ENCODE data around the gene SUPT3H. TPM values are rescaled to one million over a fixed set of nuclear protein-coding genes. Genes with fewer than 3 reads are reported as not detected.

The SUPT3H gene
- total and polyA plus RNA-seq, 4 donors, result 0.85 to 4.8 (median 2.4) TPM

DNA sequence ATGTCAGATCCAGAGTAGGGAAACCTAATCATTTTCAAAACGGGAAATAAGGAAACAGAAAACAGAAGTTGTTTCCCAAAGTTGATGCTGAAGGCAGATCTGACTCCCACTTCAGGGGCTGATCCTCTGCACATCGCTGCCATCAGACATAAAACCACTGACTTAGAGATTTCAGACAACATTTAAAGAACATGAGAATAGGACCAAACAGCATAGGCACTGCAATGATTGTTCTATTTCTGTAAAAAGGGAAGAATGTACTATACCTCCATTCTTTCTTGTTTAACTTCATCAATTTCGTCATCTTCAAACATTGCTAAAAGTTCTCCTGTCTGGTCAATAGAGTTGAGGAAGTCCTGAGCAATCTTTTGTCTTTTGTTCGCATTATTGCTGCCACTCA lies 374.3 kb downstream of the SUPT3H start:
- H3K36me3 ChIP-seq (ENCODE audit: control insufficient read depth in 4 of 4, insufficient read depth in 3 of 4, low read depth in 1 of 4, low read length in 3 of 4), result no peaks in the 10 kb centered on the region
- 81% methylated on average over 4 of the region's 4 CpGs for WGBS
- no peaks in the 10 kb centered on the region for H3K9me3 ChIP-seq (ENCODE audit: control insufficient read depth in 4 of 4, low read length in 3 of 4)
- no peaks in the 10 kb centered on the region for H3K27me3 ChIP-seq (ENCODE audit: control insufficient read depth in 4 of 4, insufficient read depth in 4 of 4, low read length in 3 of 4)
- H3K9ac ChIP-seq (ENCODE audit: low read depth in 1 of 2, low read length in 2 of 2), result no peak overlapping the region
- DNase-seq (ENCODE audit: low spot score), result no peak
- H3K4me3 ChIP-seq (ENCODE audit: low read depth in 1 of 3, low read length in 3 of 3), result no peak overlapping the region
- H3K27ac ChIP-seq (ENCODE audit: low read depth in 1 of 2, low read length in 2 of 2), result no peak overlapping the region
- no peaks in the 10 kb centered on the region for H3K4me1 ChIP-seq (ENCODE audit: control insufficient read depth in 4 of 4, insufficient read depth in 4 of 4, low read length in 3 of 4)
- TF ChIP-seq HNF4A (conservative IDR thresholded peaks at IDR 0.05) (no peak), GABPA (IDR thresholded peaks at IDR 0.05 in 1 of 2, conservative IDR thresholded peaks at IDR 0.05 in 1 of 2) (no peak)

DNA sequence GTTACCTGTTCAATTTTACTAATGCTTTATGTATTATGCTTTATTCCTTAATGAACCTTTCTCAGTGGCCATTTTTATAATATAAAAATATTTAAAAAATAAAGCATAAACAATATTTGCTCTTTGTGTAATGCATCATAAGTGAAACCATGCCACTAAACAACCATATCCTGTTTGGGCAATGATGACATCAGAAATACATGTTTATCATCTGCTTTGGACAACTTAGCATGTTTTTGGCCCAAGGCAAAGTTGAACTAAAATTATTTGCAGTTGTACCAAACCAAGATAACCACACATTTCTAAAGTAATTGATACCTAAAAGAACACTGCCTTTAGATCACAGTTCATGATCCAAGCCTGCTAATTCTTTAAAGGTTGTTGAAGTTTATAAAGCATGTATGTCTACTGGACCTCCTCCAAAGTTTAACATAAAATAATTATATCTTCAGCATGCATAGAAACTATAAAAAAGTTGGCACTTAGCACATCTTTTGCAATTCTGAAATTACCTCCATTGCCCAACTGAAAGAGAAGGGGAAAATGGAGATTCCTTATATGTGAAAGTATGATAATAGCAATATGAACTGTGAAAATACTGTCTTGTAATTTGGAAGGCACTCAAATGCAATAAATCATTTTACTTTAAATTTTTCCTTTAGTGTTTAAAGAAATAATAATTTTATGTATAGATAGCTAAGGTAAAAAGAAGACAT lies 375.2 kb downstream of the SUPT3H start:
- Histone ChIP-seq H3K27me3 (ENCODE audit: control insufficient read depth in 4 of 4, insufficient read depth in 4 of 4, low read length in 3 of 4) (no peaks in the 10 kb centered on the region), H3K4me3 (ENCODE audit: low read depth in 1 of 3, low read length in 3 of 3) (no peak overlapping the region), H3K9me3 (ENCODE audit: control insufficient read depth in 4 of 4, low read length in 3 of 4) (no peaks in the 10 kb centered on the region), H3K27ac (ENCODE audit: low read depth in 1 of 2, low read length in 2 of 2) (no peak overlapping the region), H3K36me3 (ENCODE audit: control insufficient read depth in 4 of 4, insufficient read depth in 3 of 4, low read depth in 1 of 4, low read length in 3 of 4) (no peaks in the 10 kb centered on the region), H3K4me1 (ENCODE audit: control insufficient read depth in 4 of 4, insufficient read depth in 4 of 4, low read length in 3 of 4) (no peaks in the 10 kb centered on the region), H3K9ac (ENCODE audit: low read depth in 1 of 2, low read length in 2 of 2) (no peak overlapping the region)
- no peak for TF ChIP-seq HNF4A (conservative IDR thresholded peaks at IDR 0.05)
- TF ChIP-seq RXRA (IDR thresholded peaks at IDR 0.05), result no peak
- no peak for TF ChIP-seq GABPA (IDR thresholded peaks at IDR 0.05 in 1 of 2, conservative IDR thresholded peaks at IDR 0.05 in 1 of 2)
- TF ChIP-seq, protein P1, sequence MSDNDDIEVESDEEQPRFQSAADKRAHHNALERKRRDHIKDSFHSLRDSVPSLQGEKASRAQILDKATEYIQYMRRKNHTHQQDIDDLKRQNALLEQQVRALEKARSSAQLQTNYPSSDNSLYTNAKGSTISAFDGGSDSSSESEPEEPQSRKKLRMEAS (IDR thresholded peaks at IDR 0.05), result no peak
- TF ChIP-seq YY1 (IDR thresholded peaks at IDR 0.05), result no peak
- TF ChIP-seq RAD21 (IDR thresholded peaks at IDR 0.05), result no peak
- TF ChIP-seq, protein P2, sequence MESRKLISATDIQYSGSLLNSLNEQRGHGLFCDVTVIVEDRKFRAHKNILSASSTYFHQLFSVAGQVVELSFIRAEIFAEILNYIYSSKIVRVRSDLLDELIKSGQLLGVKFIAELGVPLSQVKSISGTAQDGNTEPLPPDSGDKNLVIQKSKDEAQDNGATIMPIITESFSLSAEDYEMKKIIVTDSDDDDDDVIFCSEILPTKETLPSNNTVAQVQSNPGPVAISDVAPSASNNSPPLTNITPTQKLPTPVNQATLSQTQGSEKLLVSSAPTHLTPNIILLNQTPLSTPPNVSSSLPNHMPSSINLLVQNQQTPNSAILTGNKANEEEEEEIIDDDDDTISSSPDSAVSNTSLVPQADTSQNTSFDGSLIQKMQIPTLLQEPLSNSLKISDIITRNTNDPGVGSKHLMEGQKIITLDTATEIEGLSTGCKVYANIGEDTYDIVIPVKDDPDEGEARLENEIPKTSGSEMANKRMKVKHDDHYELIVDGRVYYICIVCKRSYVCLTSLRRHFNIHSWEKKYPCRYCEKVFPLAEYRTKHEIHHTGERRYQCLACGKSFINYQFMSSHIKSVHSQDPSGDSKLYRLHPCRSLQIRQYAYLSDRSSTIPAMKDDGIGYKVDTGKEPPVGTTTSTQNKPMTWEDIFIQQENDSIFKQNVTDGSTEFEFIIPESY (IDR thresholded peaks at IDR 0.05), result no peak
- TF ChIP-seq, protein P3, sequence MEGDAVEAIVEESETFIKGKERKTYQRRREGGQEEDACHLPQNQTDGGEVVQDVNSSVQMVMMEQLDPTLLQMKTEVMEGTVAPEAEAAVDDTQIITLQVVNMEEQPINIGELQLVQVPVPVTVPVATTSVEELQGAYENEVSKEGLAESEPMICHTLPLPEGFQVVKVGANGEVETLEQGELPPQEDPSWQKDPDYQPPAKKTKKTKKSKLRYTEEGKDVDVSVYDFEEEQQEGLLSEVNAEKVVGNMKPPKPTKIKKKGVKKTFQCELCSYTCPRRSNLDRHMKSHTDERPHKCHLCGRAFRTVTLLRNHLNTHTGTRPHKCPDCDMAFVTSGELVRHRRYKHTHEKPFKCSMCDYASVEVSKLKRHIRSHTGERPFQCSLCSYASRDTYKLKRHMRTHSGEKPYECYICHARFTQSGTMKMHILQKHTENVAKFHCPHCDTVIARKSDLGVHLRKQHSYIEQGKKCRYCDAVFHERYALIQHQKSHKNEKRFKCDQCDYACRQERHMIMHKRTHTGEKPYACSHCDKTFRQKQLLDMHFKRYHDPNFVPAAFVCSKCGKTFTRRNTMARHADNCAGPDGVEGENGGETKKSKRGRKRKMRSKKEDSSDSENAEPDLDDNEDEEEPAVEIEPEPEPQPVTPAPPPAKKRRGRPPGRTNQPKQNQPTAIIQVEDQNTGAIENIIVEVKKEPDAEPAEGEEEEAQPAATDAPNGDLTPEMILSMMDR (IDR thresholded peaks at IDR 0.05; ENCODE audit: low read depth, low read length, missing input control), result no peak
- TF ChIP-seq, protein P4, sequence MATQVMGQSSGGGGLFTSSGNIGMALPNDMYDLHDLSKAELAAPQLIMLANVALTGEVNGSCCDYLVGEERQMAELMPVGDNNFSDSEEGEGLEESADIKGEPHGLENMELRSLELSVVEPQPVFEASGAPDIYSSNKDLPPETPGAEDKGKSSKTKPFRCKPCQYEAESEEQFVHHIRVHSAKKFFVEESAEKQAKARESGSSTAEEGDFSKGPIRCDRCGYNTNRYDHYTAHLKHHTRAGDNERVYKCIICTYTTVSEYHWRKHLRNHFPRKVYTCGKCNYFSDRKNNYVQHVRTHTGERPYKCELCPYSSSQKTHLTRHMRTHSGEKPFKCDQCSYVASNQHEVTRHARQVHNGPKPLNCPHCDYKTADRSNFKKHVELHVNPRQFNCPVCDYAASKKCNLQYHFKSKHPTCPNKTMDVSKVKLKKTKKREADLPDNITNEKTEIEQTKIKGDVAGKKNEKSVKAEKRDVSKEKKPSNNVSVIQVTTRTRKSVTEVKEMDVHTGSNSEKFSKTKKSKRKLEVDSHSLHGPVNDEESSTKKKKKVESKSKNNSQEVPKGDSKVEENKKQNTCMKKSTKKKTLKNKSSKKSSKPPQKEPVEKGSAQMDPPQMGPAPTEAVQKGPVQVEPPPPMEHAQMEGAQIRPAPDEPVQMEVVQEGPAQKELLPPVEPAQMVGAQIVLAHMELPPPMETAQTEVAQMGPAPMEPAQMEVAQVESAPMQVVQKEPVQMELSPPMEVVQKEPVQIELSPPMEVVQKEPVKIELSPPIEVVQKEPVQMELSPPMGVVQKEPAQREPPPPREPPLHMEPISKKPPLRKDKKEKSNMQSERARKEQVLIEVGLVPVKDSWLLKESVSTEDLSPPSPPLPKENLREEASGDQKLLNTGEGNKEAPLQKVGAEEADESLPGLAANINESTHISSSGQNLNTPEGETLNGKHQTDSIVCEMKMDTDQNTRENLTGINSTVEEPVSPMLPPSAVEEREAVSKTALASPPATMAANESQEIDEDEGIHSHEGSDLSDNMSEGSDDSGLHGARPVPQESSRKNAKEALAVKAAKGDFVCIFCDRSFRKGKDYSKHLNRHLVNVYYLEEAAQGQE (IDR thresholded peaks at IDR 0.05), result no peak
- TF ChIP-seq TAF1 (conservative IDR thresholded peaks at IDR 0.05), result no peak
- TF ChIP-seq EGR1 (IDR thresholded peaks at IDR 0.05; ENCODE audit: low read depth in 2 of 2), result no peak
- TF ChIP-seq JUND (IDR thresholded peaks at IDR 0.05), result no peak
- no peak for TF ChIP-seq HNF4G (IDR thresholded peaks at IDR 0.05)
- no peak for DNase-seq (ENCODE audit: low spot score)
